Activated CD8-positive, alpha-beta memory T cell treated with anti-CD3 and anti-CD28 coated beads for 4 hours (primary cell): Measurements from ENCODE around the gene PHACTR3.
"Not testable (repeated sequence)": the region's sequence is repeated elsewhere in the genome, so short reads cannot be mapped to it uniquely, and the experiment has no call there.

Experiments used
- DNase-seq, 2 donors: peaks; one replicate each; pipeline ENCODE4 v3.0.0-alpha.2; 2020; ENCODE audit warnings: low read depth in 2 of 2

The PHACTR3 gene

GRCh38 chr20:59603781-59604541 is at the start of gene PHACTR3:
TSS of gene PHACTR3 (plus strand) at chr20:59604540. CDS start at chr20:59605015, 475 bp downstream.
- DNase-seq, result no peak

- not testable (repeated sequence) for DNase-seq
Measured at GRCh38 chr20:59557733-59558529, 46.4 kb upstream of the PHACTR3 start.

- DNase-seq, result no peak
Measured at GRCh38 chr20:59559024-59559817, 45.1 kb upstream of the PHACTR3 start.

GRCh38 chr20:59559863-59560262 is 44.5 kb upstream of the PHACTR3 start:
- DNase-seq, result no peak

GRCh38 chr20:59560588-59561227 is 43.6 kb upstream of the PHACTR3 start:
- DNase-seq, result no peak

GRCh38 chr20:59561228-59561605 is 43.1 kb upstream of the PHACTR3 start:
- no peak for DNase-seq

GRCh38 chr20:59561614-59562277 is 42.6 kb upstream of the PHACTR3 start:
- no peak for DNase-seq

- DNase-seq, result no peak
Measured at GRCh38 chr20:59564171-59564570, 40.2 kb upstream of the PHACTR3 start.

- no peak for DNase-seq
Measured at GRCh38 chr20:59564943-59565342, 39.4 kb upstream of the PHACTR3 start.

- DNase-seq, result no peak
Measured at GRCh38 chr20:59565768-59566461, 38.4 kb upstream of the PHACTR3 start.

- DNase-seq, result no peak
Measured at GRCh38 chr20:59566631-59567524, 37.5 kb upstream of the PHACTR3 start.

- no peak for DNase-seq
Measured at GRCh38 chr20:59567585-59568508, 36.5 kb upstream of the PHACTR3 start.

GRCh38 chr20:59568509-59569024 is 35.8 kb upstream of the PHACTR3 start:
- no peak for DNase-seq

GRCh38 chr20:59569305-59569704 is 35.0 kb upstream of the PHACTR3 start:
- no peak for DNase-seq

GRCh38 chr20:59571151-59571550 is 33.2 kb upstream of the PHACTR3 start:
- DNase-seq, result no peak

GRCh38 chr20:59571551-59572314 is 32.6 kb upstream of the PHACTR3 start:
- peak; percentile 10 to 11 for DNase-seq

GRCh38 chr20:59572515-59572914 is 31.8 kb upstream of the PHACTR3 start:
- DNase-seq, result no peak
